Hepatocyte (in vitro differentiated cells): ENCODE data around the gene PCDHB14.
"Not testable (repeated sequence)": the region's sequence is repeated elsewhere in the genome, so short reads cannot be mapped to it uniquely, and the experiment has no call there.

ENCODE experiments used
- CTCF ChIP-seq: fragments of 200-600 bp; sonication (generic); IDR thresholded peaks from 2 replicates; pipeline ENCODE4 v1.5.1; 2016; ENCODE audit warnings: antibody characterized with exemption, mild to moderate bottlenecking; ENCODE audit not compliant: poor library complexity
- EZH2 ChIP-seq: fragments of 200-600 bp; sonication (generic); IDR thresholded peaks from 2 replicates; pipeline ENCODE4 v1.6.1; 2016; ENCODE audit warnings: antibody characterized with exemption, mild to moderate bottlenecking, borderline replicate concordance

- not testable (repeated sequence) for TF ChIP-seq EZH2, CTCF
These were observed 12.3 kb upstream of the PCDHB14 start for GRCh38 chr5:141210849-141211248.
